GM12872 (cell line): ENCODE measurements around the gene GJB2.

Source experiments
- CTCF ChIP-seq: IDR thresholded peaks from 3 replicates; pipeline ENCODE4 v1.5.1; 2011; ENCODE audit warnings: low read depth, mild to moderate bottlenecking, low read length, moderate library complexity; ENCODE audit not compliant: insufficient read depth

Gene GJB2

GRCh38 chr13:20192836-20193161, at the start of gene GJB2:
Gene GJB2 (minus strand): TSS chr13:20192938. CDS start chr13:20189581, 3,357 bp downstream.
- no peak for TF ChIP-seq CTCF

- TF ChIP-seq CTCF, result no peak
Observed at GRCh38 chr13:20241593-20241992, 48.9 kb upstream of the GJB2 start.

- TF ChIP-seq CTCF, result no peak
Observed at GRCh38 chr13:20239748-20240147, 47.0 kb upstream of the GJB2 start.

GRCh38 chr13:20232556-20233277, 40.0 kb upstream of the GJB2 start:
- TF ChIP-seq CTCF, result no peak

- no peak for TF ChIP-seq CTCF
Observed at GRCh38 chr13:20231839-20232555, 39.3 kb upstream of the GJB2 start, which contains the start of gene GJB6. Gene GJB6 (minus strand): TSS chr13:20232319. CDS start chr13:20223480, 8,839 bp downstream.

- no peak for TF ChIP-seq CTCF
Observed at GRCh38 chr13:20230913-20231838, 38.4 kb upstream of the GJB2 start.

GRCh38 chr13:20227730-20228129, 35.0 kb upstream of the GJB2 start:
- no peak for TF ChIP-seq CTCF
